Left hindlimb (tissue), 1 donor: ENCODE results near the gene SNX19.
A peak's percentile ranks its signal among the peaks of the same experiment; 100 is the strongest.
"Not testable (repeated sequence)": the region's sequence is repeated elsewhere in the genome, so short reads cannot be mapped to it uniquely, and the experiment has no call there.

Experiments used
- DNase-seq: peaks from one replicate; pipeline ENCODE4 v3.0.0-alpha.2; 2018

The SNX19 gene, protein sequence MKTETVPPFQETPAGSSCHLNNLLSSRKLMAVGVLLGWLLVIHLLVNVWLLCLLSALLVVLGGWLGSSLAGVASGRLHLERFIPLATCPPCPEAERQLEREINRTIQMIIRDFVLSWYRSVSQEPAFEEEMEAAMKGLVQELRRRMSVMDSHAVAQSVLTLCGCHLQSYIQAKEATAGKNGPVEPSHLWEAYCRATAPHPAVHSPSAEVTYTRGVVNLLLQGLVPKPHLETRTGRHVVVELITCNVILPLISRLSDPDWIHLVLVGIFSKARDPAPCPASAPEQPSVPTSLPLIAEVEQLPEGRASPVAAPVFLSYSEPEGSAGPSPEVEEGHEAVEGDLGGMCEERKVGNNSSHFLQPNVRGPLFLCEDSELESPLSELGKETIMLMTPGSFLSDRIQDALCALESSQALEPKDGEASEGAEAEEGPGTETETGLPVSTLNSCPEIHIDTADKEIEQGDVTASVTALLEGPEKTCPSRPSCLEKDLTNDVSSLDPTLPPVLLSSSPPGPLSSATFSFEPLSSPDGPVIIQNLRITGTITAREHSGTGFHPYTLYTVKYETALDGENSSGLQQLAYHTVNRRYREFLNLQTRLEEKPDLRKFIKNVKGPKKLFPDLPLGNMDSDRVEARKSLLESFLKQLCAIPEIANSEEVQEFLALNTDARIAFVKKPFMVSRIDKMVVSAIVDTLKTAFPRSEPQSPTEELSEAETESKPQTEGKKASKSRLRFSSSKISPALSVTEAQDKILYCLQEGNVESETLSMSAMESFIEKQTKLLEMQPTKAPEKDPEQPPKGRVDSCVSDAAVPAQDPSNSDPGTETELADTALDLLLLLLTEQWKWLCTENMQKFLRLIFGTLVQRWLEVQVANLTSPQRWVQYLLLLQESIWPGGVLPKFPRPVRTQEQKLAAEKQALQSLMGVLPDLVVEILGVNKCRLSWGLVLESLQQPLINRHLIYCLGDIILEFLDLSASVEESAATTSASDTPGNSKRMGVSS

DNA sequence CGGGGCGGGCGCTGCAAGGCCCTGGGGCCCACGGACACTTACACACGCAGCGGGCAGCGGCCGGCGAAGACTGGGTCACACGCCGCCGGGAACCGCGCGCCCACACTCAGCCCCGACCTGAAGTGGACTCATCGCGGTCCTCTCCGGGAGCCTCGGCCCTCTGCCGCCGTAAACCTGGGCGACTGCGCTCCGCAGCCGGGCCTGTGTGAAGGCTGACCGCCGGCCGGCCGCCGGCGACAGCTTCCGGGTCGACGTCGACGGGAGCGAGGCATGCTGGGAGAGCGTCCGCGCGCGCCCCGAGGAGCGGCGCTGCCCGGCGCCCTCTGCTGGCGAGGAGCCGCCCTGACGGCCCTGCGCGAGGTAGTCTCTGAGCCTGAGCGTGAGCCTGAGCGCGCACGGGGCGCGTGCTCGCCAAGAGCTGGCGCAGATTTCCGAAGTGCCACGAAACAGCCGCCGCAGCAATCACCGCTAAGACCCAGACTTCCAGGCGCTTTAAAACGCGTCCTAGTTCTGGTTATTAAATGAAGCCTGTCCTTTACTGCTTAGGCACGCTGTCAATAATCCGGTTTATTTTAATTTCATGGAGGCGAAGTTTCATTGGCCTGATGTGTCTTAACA lies at the start of gene SNX19:
TSS of gene SNX19 (minus strand) at position 242 of the 618 bp plus-strand sequence. CDS start 540 bp downstream, outside the sequence.
- DNase-seq: peak; percentile 94

DNA sequence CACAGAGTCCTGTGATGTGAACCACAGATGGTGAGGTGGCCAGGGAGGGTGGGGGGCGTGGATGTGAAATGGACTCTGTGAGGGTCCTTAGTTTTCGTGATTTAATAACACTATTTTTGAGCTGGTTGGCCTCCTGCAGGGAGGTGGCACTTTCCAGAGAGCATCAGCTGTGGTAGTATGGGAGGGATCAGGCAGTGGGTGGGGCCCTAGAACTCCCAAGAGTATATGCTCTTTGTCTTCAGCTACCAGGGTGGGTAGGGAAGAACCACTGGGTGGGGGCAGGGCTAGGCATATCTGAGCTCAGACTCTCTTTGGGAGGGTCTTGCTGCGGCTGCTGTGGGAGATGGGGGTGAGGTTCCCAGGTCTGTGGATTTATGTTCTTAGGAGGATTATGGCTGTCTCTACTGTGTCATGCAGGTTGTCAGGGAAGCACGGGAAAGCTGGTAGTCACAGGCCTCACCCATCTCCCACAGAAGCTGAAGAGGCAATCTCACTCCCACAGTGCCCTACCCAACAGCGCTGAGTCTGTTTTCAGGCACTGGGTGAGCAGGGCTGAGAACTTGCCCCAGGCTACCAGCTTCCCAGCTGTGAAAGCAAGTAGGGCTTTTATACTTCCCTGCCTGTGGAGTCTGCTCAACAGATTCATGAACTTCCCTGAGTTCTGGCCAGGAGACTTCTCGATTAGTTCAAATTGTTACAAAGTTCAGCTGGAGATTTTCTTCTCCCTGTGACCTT lies 47.9 kb upstream of the SNX19 start:
- no peak for DNase-seq

DNA sequence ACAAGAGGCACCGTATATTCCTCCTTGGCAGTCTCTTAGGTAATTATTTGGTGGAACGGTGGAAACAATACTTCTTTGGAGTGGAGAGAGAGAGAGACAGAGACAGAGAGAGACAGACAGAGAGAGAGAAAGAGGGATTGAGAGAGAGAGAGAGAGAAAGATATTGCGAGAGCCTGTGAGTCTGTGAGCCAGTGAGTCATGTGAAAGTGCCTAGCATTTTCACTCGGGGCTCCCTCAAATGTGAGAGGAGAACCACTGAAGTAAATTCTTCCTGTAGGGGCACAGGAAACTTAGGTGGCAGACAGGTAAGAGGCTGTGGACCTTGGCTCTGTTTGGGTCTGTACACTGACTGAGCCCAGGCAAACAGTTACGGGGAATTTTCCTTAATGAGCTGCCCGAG lies 31.6 kb upstream of the SNX19 start:
- no peak for DNase-seq

DNA sequence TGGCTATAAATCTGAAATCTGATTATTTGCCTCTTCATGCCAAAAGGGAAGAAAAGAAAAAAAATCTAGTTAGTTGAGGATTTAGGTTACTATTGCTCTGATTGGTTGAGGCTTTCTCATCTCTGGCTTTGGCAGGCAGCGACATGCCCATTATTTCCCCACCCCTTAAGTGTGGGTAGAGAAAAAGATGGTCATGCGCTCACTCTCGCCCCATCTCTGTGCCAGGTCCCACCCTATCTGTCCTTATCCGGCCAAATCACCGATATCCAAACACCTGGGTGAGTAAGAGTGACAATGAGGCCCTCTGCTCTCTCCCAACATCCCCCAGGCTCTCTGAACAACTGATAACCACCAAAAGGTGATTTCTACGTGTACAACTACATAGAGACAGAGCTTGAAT lies 31.2 kb upstream of the SNX19 start:
- DNase-seq: no peak

DNA sequence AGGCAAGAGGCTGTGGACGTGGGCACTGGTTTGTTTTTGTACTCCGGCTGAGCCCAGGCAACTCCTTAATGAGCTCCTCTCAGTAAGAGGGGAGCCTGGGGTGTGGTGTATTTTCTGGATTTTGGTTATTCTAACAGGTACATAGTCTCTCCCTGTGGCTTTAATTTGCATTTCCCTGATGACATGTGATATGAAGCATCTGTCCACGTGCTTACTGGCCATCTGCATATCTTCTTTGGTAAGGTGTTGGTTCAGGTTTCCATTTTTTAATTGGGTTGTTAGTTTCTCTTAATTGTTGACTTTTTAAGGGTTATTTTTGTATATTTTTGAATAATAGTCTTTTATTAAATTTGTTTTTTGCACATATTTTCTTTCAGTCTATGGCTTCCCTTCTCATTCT lies 30.8 kb upstream of the SNX19 start:
- no peak for DNase-seq

DNA sequence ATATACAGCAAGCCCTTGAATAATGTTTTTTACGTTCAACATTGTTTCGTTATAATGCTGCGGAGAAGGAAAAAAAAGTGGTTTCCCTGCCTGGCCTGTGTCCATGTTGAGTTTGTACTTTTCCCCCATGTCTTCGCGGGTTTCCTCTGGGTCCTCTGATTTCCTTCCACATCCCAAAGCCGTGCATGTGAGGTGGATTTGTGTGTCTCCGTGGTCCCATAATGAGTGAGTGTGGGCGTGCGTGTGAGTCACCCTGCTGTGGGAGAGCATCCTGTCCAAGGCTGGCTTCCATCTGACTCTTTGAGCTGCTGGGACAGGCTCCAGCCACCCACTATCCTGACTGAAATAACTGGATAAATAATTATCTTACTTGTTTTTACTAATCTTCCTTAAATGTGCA lies 29.6 kb upstream of the SNX19 start:
- peak; percentile 74 for DNase-seq

DNA sequence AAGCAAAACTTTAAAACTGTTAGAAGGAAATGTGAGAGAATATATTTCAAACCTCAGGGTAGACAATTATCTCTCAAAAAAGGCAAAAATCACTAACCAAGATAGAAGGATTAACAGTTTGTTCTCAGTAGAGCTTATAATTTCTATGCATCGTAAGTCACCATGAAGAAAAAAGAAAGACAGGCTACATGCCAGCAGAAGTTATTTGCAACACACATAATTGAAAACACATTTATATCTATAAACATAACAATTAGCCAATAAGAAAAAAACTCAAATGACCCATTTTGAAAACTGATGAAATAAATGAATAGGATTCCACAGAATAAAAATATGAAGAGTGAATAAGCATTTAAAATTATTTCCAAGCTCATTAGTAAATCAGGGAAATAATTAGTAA lies 24.4 kb upstream of the SNX19 start:
- no peak for DNase-seq

DNA sequence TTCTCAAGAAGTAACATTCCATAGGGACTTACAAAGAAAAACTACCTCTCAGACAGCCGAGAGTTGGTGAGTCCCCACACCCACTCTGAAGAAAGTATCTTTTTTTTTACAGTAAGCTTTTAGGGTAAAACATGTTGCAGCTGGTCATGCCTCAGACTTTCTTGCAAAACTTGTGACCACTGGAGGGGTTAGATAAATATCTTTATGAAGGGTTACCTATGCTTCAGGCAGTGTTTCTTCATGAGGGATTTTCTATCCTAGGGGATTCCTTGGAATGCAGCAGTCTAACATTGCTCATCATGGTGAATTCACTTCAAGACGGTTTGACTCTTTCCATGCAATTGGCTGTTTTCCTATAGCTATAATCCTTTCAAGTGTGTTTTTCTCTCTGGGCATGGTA lies 20.8 kb upstream of the SNX19 start:
- DNase-seq: no peak

DNA sequence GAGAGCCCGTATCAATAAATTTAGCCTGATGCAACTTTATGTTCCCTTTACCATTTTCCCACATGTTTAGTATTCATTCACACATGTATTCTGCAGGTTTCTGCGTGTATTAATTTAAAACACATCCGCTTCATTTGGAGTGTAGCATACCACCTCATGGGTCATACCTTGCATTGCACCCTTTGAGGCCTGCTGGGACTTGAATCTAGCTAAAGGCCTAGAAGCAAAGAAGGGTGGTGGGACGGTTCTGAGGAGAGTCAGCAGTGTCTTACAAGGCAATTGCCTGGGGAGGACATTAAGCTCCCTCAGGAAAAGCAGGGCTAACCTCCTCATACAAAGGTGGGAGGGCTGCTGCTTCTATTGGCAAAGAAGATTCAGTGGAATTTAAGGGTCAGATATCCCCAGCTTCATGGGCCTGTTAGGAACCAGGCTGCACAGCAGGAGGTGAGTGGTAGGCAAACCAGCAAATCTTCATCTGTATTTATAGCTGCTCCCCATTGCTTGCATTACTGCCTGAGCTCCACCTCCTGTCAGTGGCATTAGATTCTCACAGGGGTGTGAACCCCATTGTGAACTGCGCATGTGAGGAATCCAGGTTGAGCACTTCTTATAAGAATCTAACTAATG lies 15.9 kb upstream of the SNX19 start:
- DNase-seq: no peak

DNA sequence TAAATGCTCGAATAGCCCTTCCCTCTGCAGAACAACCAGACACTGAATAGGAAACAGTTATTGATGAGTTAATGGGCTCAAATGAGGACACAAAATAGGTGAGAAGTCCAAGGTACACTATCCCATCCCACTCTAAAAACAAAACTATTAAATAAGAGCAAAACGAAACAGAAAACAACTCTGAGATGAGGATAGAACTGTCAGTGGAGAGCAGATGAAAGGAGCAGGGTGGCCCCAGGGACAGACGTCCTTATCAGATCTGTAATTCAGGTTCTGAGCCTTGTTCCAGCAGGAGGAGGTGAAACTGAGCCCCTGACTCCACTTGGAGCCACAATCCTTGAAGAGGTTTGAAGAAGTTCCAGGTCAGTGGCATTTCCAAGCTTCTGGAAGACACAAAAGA lies 8.5 kb upstream of the SNX19 start:
- no peak for DNase-seq

DNA sequence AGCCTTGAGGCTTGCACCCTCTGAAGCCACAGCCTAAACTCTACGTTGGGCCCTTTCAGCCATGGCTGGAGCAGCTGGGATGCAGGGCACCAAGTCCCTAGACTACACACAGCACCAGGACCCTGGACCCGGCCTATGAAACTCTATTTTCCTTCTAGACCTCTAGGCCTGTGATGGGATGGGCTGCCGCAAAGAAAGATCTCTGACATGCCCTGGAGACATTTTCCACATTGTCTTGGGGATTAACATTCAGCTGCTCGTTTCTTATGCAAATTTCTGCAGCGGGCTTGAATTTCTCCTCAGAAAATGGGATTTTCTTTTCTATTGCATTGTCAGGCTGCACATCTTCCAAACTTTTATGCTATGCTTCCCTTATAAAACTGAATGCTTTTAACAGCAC lies 4.3 kb upstream of the SNX19 start:
- DNase-seq: not testable (repeated sequence)

DNA sequence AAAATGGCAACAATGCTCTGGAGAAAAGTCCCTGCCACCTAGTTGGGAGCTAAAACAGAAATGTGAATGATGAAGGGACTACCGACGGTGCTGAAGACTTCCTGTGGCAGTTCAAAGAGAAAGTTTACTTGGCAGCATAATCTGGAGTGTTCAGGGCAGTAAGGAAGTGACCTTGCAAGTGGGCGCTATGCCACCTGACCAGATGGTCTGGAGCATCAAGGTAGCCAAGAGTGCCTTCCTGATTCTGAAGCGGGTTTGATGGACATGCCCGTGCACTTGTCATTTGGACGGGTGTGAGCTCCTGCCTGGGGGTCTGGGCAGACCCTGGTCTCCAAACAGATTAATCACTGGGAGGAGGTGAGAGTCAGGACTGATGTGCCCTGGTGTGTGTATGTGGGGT lies 1.8 kb upstream of the SNX19 start:
- no peak for DNase-seq

DNA sequence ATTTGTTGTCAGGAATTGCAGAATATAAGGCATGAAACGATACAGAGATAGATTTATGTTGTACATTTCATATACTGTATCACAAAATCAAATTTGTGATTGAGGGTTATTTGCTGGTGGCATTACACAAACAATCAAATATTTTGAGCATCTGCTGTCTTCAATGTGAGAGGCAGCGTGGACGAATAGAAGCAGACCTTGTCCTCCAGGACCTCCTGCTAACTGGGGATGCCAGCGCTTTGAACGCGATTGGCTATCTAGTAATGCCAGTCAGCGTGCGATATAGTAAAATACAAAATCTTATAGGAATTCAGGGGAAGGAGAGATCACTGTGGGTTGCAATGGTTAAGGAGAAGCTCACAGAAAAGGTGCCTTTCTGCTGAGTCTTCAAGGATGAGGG lies 631 bp upstream of the SNX19 start:
- no peak for DNase-seq

DNA sequence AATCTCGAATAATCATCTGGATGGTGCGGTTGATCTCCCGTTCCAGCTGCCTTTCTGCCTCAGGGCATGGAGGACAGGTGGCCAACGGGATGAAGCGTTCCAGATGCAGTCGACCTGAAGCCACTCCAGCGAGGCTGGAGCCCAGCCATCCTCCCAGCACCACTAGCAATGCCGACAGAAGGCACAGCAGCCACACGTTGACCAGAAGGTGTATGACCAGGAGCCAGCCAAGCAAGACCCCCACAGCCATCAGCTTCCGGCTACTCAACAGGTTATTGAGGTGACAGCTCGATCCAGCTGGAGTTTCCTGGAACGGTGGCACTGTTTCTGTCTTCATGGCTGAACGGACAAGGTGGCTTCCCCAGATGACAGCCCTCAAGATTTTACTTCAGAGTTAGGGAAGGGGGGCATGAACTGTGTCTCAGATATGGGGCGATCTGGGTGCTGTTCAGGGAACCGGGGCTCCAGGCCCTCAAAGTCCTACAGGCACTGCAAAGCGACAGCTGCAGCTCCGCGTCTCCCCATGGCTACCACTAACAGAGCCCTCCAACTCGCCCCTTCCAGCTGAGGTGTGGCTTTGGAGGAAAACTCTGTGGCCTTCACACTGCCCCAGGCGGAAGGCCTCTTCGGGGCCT lies 559 bp downstream of the SNX19 start:
- DNase-seq: no peak

DNA sequence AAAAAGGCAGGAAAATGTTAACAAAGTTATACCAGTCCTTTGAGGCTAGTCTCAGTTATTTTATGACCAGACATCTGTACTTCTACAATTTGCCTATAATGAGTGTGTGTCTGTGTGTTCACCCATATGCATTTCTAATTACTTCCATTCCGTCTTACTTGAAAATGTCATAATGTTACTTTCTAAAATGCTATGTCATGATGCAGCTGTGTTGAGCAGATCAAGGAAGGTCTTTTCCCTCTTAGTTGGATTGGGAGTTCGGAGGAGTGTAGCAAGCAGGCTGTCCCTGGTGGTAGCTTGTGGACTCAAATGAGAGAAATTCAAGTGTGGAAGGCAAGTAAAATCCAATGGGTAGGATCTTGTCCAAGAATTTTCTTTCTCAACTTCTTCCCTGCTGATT lies 3.0 kb downstream of the SNX19 start:
- no peak for DNase-seq

DNA sequence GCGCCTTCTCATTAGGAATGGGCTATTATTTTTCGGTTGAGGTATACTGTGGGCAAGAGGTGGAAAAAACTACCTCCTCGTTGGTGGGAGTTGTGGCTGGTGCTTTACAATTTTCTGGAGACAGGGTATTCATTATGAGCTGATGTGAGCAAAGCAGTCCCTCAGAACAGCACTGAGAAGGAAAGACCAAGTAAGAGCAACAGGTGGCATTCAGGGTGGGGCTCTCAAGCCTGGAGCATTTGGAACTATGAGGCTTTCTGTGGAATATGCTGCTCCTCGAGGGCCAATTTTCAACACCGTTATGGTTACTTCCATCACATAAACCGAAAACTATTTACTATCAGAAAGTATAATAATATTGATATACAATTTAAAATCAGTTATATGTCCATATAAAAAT lies 3.7 kb downstream of the SNX19 start:
- DNase-seq: no peak

DNA sequence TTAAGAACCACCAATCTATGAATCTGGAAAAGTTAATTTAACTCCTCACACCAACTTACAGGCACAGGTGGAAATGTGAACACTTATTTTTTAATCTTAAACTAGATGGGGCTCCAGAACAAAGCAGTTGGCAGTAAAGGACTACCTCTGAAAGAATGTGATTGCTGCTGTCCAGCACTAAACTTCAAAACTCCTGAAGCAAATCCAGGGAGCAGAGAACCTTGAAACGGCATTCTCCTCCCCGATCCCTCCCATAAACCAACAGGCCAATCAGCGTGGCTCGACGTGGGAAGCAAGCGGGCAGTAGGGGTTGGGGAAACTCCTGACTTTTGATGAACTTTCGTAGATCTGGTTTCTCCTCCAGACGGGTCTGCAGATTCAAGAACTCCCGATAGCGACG lies 5.0 kb downstream of the SNX19 start:
- DNase-seq: no peak

DNA sequence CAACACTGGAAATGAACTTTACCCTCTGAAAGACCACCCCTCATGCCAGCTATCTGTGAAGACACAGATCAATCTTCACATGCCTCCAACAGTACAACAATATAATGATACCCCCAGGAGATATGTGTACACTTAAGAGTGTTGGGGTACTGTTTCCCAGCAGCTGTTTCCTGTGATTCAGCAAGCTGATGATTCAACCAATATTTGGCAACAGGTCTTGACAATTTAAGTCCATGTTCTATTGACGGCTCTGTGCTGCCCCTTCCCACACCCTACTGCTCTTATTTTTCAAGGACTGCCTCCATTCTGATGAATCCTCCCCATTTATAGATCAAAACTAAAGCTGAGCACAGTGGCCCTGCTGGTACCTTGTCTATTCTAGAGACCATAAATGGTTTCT lies 6.6 kb downstream of the SNX19 start:
- no peak for DNase-seq

DNA sequence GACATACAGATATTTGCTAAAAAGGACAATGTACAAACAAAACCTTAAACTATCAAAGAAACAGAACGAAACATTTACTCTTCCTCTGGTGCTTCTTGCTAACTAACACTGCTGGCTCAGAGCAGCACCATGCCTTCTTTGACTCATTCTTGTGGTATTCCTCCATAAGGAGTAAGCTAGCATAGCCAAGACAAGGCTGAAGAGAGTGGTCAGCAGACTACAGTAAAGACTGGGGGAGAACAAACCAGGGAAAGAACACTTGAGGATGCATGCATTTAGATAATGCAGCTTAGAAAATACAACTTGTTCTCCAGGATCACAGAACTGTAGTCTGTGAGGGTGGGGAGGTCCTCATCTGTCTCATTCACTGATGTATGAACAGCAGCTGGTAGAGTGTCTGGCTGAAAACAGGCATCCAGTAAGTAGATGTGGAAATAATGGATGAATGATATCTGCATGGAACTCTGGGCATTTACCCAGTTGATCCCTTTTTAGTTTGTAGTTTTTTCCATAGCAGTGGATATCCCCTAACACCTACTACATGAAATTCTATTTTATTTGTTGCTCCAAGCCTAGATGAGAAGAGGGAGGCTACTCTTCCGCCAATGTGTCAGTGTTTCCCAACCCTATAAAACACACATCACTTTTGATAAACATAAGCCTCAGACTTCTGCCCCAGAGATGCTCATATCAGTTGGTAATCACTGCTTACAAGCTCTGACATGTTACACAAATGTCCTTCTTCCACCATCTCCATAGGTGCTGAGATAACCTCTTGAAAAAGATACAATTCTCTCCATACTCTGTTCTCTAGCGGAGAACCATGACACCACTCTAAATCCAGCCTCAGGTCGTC lies 7.3 kb downstream of the SNX19 start:
- DNase-seq: no peak

DNA sequence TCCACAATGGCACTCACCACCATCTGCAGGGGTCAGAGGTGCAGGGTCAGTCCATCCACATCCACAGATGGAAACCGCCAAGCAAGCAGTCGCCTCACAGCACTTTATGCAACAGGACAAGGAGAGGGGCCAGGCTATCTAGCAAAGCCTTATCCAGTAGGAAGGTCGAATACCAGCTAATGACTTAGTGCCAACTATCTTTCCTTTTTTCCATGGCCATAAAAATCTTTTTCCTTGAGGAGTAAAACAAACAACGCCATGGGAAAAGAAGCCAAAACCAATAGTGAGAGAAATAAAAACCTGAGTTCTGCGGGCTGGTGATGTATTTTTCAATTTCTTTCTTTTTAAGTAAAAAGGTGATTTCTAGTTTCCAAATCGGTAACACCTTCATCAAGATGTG lies 8.2 kb downstream of the SNX19 start:
- no peak for DNase-seq

DNA sequence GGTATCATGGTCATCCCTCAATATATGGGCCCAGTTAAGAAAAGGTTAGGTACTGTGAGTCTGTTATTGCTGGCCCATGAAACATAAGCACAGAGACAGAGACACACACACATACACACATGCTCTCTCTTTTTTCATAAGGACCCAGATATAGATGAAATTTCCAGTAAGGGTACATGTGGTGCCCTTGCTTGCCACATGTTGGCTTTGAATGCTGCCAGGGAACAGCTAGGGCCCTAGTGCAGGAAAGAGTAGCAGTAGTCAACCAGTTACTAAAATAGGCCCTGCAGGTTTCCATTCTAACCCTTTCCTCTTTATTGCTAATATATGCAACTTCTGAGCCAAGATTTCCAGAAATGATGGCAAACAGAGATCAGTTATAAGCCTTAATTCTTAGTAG lies 9.1 kb downstream of the SNX19 start:
- DNase-seq: no peak
